NOMO-1 treated with DMSO at 0.1 percent for 48 hours (cell line): Measurements from ENCODE around the gene CAMSAP1.

ENCODE experiments used
- DNase-seq: peaks from one replicate; lab custom pipeline; 2025; ENCODE audit not compliant: unreplicated experiment; lab: John Stamatoyannopoulos, UW

Gene CAMSAP1

GRCh38 chr9:135763716-135764446, 143.5 kb downstream of the CAMSAP1 start:
- no peak for DNase-seq

GRCh38 chr9:135762921-135763320, 144.4 kb downstream of the CAMSAP1 start:
- no peak for DNase-seq

GRCh38 chr9:135761845-135762168, 145.5 kb downstream of the CAMSAP1 start:
- no peak for DNase-seq

- no peak for DNase-seq
Measured at GRCh38 chr9:135761150-135761844, 146.0 kb downstream of the CAMSAP1 start.

GRCh38 chr9:135760465-135760864, 146.9 kb downstream of the CAMSAP1 start:
- no peak for DNase-seq

- DNase-seq: no peak
Measured at GRCh38 chr9:135759676-135760300, 147.6 kb downstream of the CAMSAP1 start.

- DNase-seq: no peak
Measured at GRCh38 chr9:135758870-135759269, 148.5 kb downstream of the CAMSAP1 start.
